Lower lobe of right lung (tissue), 2 donors: Measurements from ENCODE around the gene WDR17. TPM values are rescaled to one million over a fixed set of nuclear protein-coding genes. Genes with fewer than 3 reads are reported as not detected.

Experiments
- ATAC-seq, 2 donors: fragments of 200-7000 bp; cut with Tn5 transposase; one replicate each; pipeline ENCODE4 v1.9.1; 2020 to 2022; ENCODE audit warnings: mild to moderate bottlenecking in 2 of 2, moderate library complexity in 2 of 2
- DNase-seq: peaks from one replicate; pipeline ENCODE4 v3.0.0-alpha.2; 2020
- H3K27ac ChIP-seq: fragments of 200-600 bp; one replicate; pipeline ENCODE4 v1.8.0; 2022
- H3K27me3 ChIP-seq: fragments of 200-600 bp; one replicate; pipeline ENCODE4 v1.8.0; 2022; ENCODE audit warnings: low read depth
- H3K36me3 ChIP-seq: fragments of 200-600 bp; one replicate; pipeline ENCODE4 v1.8.0; 2022; ENCODE audit warnings: mild to moderate bottlenecking
- H3K4me1 ChIP-seq: fragments of 200-600 bp; one replicate; pipeline ENCODE4 v1.8.0; 2022
- H3K4me3 ChIP-seq: fragments of 200-600 bp; one replicate; pipeline ENCODE4 v1.8.0; 2022; ENCODE audit warnings: mild to moderate bottlenecking
- H3K9me3 ChIP-seq: fragments of 200-600 bp; one replicate; pipeline ENCODE4 v1.8.0; 2022
- CTCF ChIP-seq: fragments of 200-600 bp; IDR thresholded peaks from one replicate; pipeline ENCODE4 v1.8.0; 2022; ENCODE audit warnings: antibody characterized with exemption, mild to moderate bottlenecking
- intact Hi-C: fragments of 100-400 bp; cut with DNase I; formaldehyde crosslinking; loops from one replicate; pipeline ENCODE4 v1.11.0; 2022
- total RNA-seq: library from RNA; stranded (reverse); fragmentation: NEBNext Ultra II Directional; extraction: Animal tissue kit (Norgen Biotek cat#: 25700); gene quantifications from one replicate; pipeline ENCODE4 v1.2.1, GENCODE V29; 2021
- donor health status: DM: no; HTN: yes; CAD: no; lungs with severe emphysema.

The WDR17 gene
- total RNA-seq, 1 donor from 2014 or later = 5.6 TPM

DNA sequence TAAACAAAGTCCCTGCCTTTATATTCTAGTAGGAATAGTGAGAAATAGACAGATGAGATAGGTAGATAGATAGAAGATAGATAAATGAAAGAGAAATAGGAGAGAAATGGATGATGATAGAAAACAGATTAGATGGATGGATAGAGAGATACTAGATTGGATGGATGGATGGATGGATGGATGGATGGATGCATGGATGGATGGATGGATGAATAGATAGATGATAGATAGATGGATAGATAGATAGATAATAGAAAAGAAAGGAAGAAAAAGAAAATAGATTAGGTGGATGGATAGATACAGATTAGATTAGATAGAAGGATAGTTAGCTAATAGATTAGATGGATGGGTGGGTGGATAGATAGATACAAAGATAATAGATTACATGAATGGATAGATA, 33.2 kb upstream of the WDR17 start:
- ATAC-seq (no peak), DNase-seq (no peak)
- no peak overlapping the region for H3K4me3 ChIP-seq
- H3K9me3 ChIP-seq = no peaks in the 10 kb centered on the region
- H3K36me3 ChIP-seq = no peaks in the 10 kb centered on the region
- H3K27me3 ChIP-seq = no peaks in the 10 kb centered on the region
- no peak overlapping the region for H3K27ac ChIP-seq
- H3K4me1 ChIP-seq = no peaks in the 10 kb centered on the region
- TF ChIP-seq CTCF = no peak
- intact Hi-C loops = loop anchor here (10.0 kb wide), 1 partner anchor 312 kb away; no protein-coding TSS in a partner anchor

- Histone ChIP-seq H3K27ac (no peak overlapping the region), H3K4me3 (no peak overlapping the region), H3K36me3 (no peaks in the 10 kb centered on the region), H3K4me1 (no peaks in the 10 kb centered on the region), H3K27me3 (no peaks in the 10 kb centered on the region), H3K9me3 (no peaks in the 10 kb centered on the region)
- peak; percentile 42 for TF ChIP-seq CTCF
- ATAC-seq = no peak
- intact Hi-C loops = loop anchor here (10.0 kb wide), 1 partner anchor 310 kb away; no protein-coding TSS in a partner anchor
- no peak for DNase-seq
Measured at GRCh38 chr4:176034499-176034898, 31.1 kb upstream of the WDR17 start.

DNA sequence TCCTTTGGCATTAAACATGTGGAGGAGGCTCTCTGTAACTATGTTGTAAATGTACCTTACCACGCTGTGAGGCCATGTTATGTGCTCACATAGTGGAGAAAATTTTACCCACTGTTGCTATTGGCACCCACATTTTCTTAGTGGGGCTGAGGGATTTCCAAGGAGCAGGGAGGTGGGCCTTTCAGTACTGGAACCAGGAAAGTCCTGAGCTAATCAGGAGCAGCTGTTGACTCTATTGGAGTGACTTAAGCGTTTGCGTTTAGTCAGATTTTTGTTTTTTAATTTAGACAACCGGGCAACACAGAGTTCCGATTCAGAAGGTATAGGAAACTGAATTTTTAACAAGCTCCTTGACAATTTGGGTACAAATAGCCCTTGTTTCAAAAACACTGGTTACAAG, 30.7 kb upstream of the WDR17 start:
- DNase-seq = no peak
- Histone ChIP-seq H3K9me3 (no peaks in the 10 kb centered on the region), H3K27ac (no peak overlapping the region), H3K27me3 (no peaks in the 10 kb centered on the region), H3K4me1 (no peaks in the 10 kb centered on the region), H3K36me3 (no peaks in the 10 kb centered on the region), H3K4me3 (no peak overlapping the region)
- intact Hi-C loops = loop anchor here (10.0 kb wide), 1 partner anchor 310 kb away; no protein-coding TSS in a partner anchor
- no peak for ATAC-seq
- TF ChIP-seq CTCF = no peak

- no peaks in the 10 kb centered on the region for H3K27me3 ChIP-seq
- no peak for DNase-seq
- H3K36me3 ChIP-seq = no peaks in the 10 kb centered on the region
- H3K27ac ChIP-seq = no peak overlapping the region
- intact Hi-C loops = loop anchor here (10.0 kb wide), 1 partner anchor 308 kb away; no protein-coding TSS in a partner anchor
- TF ChIP-seq CTCF = no peak
- no peak for ATAC-seq
- no peaks in the 10 kb centered on the region for H3K4me1 ChIP-seq
- no peak overlapping the region for H3K4me3 ChIP-seq
- H3K9me3 ChIP-seq = no peaks in the 10 kb centered on the region
Measured at GRCh38 chr4:176036585-176037205, 28.9 kb upstream of the WDR17 start.

DNA sequence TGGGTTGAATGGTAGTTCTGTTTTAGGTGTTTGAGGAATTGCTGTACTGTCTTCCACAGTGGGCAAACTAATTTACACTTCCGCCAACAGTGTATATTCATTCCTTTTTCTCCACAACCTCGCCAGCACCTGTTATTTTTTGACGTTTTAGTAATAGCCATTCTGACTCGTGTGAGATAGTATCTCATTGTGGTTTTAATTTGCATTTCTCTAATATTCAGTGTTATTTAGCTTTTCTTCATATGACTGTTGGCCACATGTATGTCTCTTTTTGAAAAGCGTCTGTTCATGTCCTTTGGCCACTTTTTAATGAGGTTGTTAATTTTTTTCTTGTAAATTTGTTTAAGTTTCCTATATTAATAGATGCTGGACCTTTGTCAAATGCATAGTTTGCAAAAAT, 26.9 kb upstream of the WDR17 start:
- TF ChIP-seq CTCF = no peak
- Histone ChIP-seq H3K4me1 (no peaks in the 10 kb centered on the region), H3K27me3 (no peaks in the 10 kb centered on the region), H3K4me3 (no peak overlapping the region), H3K27ac (no peak overlapping the region), H3K9me3 (no peaks in the 10 kb centered on the region), H3K36me3 (no peaks in the 10 kb centered on the region)
- no peak for ATAC-seq
- intact Hi-C loops = loop anchor here (10.0 kb wide), 1 partner anchor 306 kb away; no protein-coding TSS in a partner anchor
- DNase-seq = no peak
